Measurements from ENCODE around the gene EEFSEC. TPM values are rescaled to one million over a fixed set of nuclear protein-coding genes. Genes with fewer than 3 reads are reported as not detected.

Gene EEFSEC
- total RNA-seq, 2 experiments from 2014 or later = 17.7 to 25.3 TPM

GRCh38 chr3:128352326-128352725, 199.0 kb downstream of the EEFSEC start:
- BruUV-seq (replicated peaks) = no TSS peak
- intact Hi-C loops (cut with micrococcal nuclease; ENCODE audit: unreplicated experiment) = no loop called here
- Histone ChIP-seq H3K9me2 (ENCODE audit: insufficient read depth, low read length) (no peaks in the 10 kb centered on the region), H3K79me2 (ENCODE audit: insufficient read depth, low read depth, low read length) (no peaks in the 10 kb centered on the region), H2AFZ (ENCODE audit: low read length) (no peak overlapping the region), H3K9me3 (ENCODE audit: low read length) (no peaks in the 10 kb centered on the region), H3K36me3 (ENCODE audit: insufficient read depth, low read length) (no peaks in the 10 kb centered on the region), H3K4me3 (ENCODE audit: low read depth, low read length, poor library complexity, severe bottlenecking) (no peak overlapping the region), H4K20me1 (ENCODE audit: insufficient read depth, low read length) (no peaks in the 10 kb centered on the region), H3K4me2 (ENCODE audit: low read length) (no peak overlapping the region), H3K4me1 (ENCODE audit: insufficient read depth, low read length, poor library complexity, severe bottlenecking) (peaks cover 18% of the 10 kb centered on the region), H3K27ac (ENCODE audit: low read depth, low read length, poor library complexity, severe bottlenecking) (no peak overlapping the region)
- CTCF ChIA-PET (ENCODE audit: unreplicated experiment) = no interaction called here
- POLR2A ChIA-PET = no interaction called here
- no peak for DNase-seq (ENCODE audit: low spot score)
- TF ChIP-seq CTCF (conservative IDR thresholded peaks at IDR 0.05; ENCODE audit: low read length) = no peak
- TF ChIP-seq EZH2phosphoT487 (IDR thresholded peaks at IDR 0.05; ENCODE audit: borderline replicate concordance, low read depth, low read length) = no peak

GRCh38 chr3:128353361-128353965, 200.2 kb downstream of the EEFSEC start:
- ChIA-PET POLR2A (no interaction called here), CTCF (ENCODE audit: unreplicated experiment) (no interaction called here)
- Histone ChIP-seq H3K9me3 (ENCODE audit: low read length) (no peaks in the 10 kb centered on the region), H3K9me2 (ENCODE audit: insufficient read depth, low read length) (no peaks in the 10 kb centered on the region), H3K79me2 (ENCODE audit: insufficient read depth, low read depth, low read length) (no peaks in the 10 kb centered on the region), H3K4me1 (ENCODE audit: insufficient read depth, low read length, poor library complexity, severe bottlenecking) (peaks cover 11% of the 10 kb centered on the region), H3K27ac (ENCODE audit: low read depth, low read length, poor library complexity, severe bottlenecking) (no peak overlapping the region), H2AFZ (ENCODE audit: low read length) (no peak overlapping the region), H3K4me2 (ENCODE audit: low read length) (no peak overlapping the region), H3K4me3 (ENCODE audit: low read depth, low read length, poor library complexity, severe bottlenecking) (no peak overlapping the region), H4K20me1 (ENCODE audit: insufficient read depth, low read length) (no peaks in the 10 kb centered on the region), H3K36me3 (ENCODE audit: insufficient read depth, low read length) (peaks cover 4% of the 10 kb centered on the region; the same call in 1 of the 2 replicates)
- no peak for DNase-seq (ENCODE audit: low spot score)
- TF ChIP-seq CTCF (conservative IDR thresholded peaks at IDR 0.05; ENCODE audit: low read length) (no peak), EZH2phosphoT487 (IDR thresholded peaks at IDR 0.05; ENCODE audit: borderline replicate concordance, low read depth, low read length) (no peak)
- BruUV-seq (replicated peaks) = no TSS peak
- intact Hi-C loops (cut with micrococcal nuclease; ENCODE audit: unreplicated experiment) = no loop called here

GRCh38 chr3:128353991-128354687, 200.9 kb downstream of the EEFSEC start:
- H3K36me3 ChIP-seq (ENCODE audit: insufficient read depth, low read length) = peaks cover 4% of the 10 kb centered on the region; the same call in 1 of the 2 replicates
- ChIA-PET CTCF (ENCODE audit: unreplicated experiment) (no interaction called here), POLR2A (no interaction called here)
- H3K4me2 ChIP-seq (ENCODE audit: low read length) = no peak overlapping the region
- no peak overlapping the region for H3K4me3 ChIP-seq (ENCODE audit: low read depth, low read length, poor library complexity, severe bottlenecking)
- H3K9me2 ChIP-seq (ENCODE audit: insufficient read depth, low read length) = no peaks in the 10 kb centered on the region
- H3K9me3 ChIP-seq (ENCODE audit: low read length) = no peaks in the 10 kb centered on the region
- no peaks in the 10 kb centered on the region for H4K20me1 ChIP-seq (ENCODE audit: insufficient read depth, low read length)
- no peaks in the 10 kb centered on the region for H3K79me2 ChIP-seq (ENCODE audit: insufficient read depth, low read depth, low read length)
- TF ChIP-seq CTCF (conservative IDR thresholded peaks at IDR 0.05; ENCODE audit: low read length) (no peak), EZH2phosphoT487 (IDR thresholded peaks at IDR 0.05; ENCODE audit: borderline replicate concordance, low read depth, low read length) (no peak)
- no TSS peak for BruUV-seq (replicated peaks)
- H2AFZ ChIP-seq (ENCODE audit: low read length) = no peak overlapping the region
- no peak for DNase-seq (ENCODE audit: low spot score)
- H3K27ac ChIP-seq (ENCODE audit: low read depth, low read length, poor library complexity, severe bottlenecking) = no peak overlapping the region
- intact Hi-C loops (cut with micrococcal nuclease; ENCODE audit: unreplicated experiment) = no loop called here
- peaks cover 4% of the 10 kb centered on the region for H3K4me1 ChIP-seq (ENCODE audit: insufficient read depth, low read length, poor library complexity, severe bottlenecking)

All from OCI-LY7 (cell line).